Measurements from ENCODE around the gene ATM.
"Not testable (repeated sequence)": the region's sequence is repeated elsewhere in the genome, so short reads cannot be mapped to it uniquely, and the experiment has no call there.

Gene ATM

GRCh38 chr11:108221371-108221770, 1.5 kb upstream of the ATM start:
- peak; percentile 14 for DNase-seq

GRCh38 chr11:108221911-108222573, 825 bp upstream of the ATM start:
- DNase-seq, result no peak

GRCh38 chr11:108223348-108224149, 682 bp downstream of the ATM start:
- DNase-seq, result peak; percentile 60

GRCh38 chr11:108224366-108224765, 1.5 kb downstream of the ATM start:
- no peak for DNase-seq

DNA sequence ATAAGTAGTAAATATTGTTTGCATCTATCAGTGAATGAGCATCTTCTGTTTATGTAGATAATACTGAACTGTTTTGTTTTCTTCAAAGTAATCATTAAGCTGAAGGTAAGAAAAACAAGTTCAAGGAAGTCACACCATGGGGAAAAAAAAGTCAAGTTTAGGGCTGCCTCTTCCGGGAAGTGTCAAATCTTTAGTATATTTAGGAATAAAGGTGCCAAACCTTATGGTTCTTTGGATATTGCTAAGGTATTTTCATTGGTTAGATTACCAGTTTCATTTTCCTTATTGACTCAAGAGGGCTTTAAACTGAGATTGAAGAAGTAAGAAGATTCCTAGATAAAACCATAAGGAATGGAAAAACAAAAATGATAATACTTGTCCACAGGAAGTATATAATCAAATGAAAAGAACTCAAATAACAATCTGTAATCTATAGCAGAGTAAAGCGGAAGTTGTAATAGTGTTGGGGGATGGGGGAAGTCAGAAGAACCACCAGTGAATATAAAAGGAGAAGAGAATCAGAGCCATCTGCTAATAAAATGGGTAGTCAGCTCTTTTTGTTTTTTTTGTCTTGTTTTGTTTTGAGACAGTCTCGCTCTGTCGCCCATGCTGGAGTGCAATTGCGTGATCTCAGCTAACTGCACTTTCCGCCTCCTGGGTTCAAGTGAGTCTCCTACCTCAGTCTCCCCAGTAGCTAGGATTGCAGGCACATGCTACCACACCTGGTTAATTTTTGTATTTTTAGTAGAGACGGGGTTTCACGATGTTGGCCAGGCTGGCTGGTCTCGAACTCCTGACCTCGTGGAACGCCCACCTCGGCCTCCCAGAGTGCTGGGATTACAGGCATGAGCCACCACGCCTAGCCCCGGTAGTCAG, 2.3 kb downstream of the ATM start:
- no peak for DNase-seq

GRCh38 chr11:108226036-108226435, 3.2 kb downstream of the ATM start:
- no peak for DNase-seq

GRCh38 chr11:108228251-108228650, 5.4 kb downstream of the ATM start:
- DNase-seq, result no peak

GRCh38 chr11:108233277-108233945, 10.5 kb downstream of the ATM start:
- DNase-seq, result no peak

DNA sequence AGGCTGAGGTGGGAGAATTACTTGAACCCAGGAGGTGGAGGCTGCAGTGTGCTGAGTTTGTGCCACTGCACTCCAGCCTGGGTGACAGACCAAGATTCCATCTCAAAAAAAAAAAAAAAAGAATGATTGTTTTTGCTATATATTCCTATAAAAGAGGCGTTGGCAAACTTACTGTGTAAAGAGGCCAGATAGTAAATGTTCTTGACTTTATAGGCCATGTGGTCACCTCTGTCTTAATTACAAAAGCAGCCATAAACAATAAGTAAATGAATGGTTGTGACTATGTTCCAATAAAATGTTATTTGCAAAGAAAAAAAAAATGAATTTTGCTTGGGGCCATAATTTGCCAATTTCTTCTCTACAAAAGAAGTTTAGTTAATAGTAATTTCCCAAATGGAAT, 12.3 kb downstream of the ATM start:
- no peak for DNase-seq

GRCh38 chr11:108235633-108236032, 12.8 kb downstream of the ATM start:
- no peak for DNase-seq

- no peak for DNase-seq
Measured at GRCh38 chr11:108237058-108237481, 14.2 kb downstream of the ATM start.

DNA sequence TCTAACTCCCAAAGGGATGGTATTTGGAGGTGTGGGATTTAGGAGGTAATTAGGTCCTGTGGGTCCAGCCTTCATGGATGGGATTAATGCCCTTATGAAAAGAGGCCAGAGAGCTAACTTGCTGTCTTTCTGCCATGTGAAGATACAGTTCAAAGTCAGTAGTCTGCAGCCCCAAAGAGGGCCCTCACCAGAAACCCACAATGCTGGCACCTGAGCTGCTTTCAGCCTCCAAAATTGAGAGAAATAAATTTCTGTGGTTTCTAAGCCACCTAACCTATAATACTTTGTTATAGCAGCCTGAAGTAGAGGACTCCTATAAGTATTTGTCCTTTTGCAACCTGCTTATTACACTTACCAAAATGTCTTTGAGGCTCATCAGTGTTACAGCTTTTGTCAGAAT, 16.2 kb downstream of the ATM start:
- no peak for DNase-seq

GRCh38 chr11:108241330-108242037, 18.6 kb downstream of the ATM start:
- DNase-seq, result no peak

- DNase-seq, result no peak
Measured at GRCh38 chr11:108242422-108242821, 19.6 kb downstream of the ATM start.

DNA sequence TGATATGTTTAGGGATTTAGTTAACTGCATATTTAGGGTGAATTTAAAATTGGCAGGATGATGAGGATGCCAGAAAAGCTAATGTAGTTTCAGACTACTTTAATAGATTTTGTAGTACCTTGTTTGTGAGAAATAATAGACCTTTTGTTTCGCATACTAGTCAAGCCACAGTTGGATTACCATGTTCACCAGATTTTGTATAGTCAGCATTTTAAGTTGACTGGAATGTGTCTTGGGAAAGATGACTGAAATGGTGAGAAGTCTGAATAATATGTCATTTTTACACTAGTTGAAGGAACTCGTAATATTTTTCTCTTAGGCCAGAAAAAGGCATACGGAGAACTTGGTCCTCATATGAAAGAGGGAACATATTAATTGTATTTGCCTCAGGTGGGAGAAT, 23.4 kb downstream of the ATM start:
- no peak for DNase-seq

GRCh38 chr11:108246885-108247284, 24.0 kb downstream of the ATM start:
- no peak for DNase-seq

- DNase-seq, result peak; percentile 13
Measured at GRCh38 chr11:108253176-108253575, 30.3 kb downstream of the ATM start.

- no peak for DNase-seq
Measured at GRCh38 chr11:108269583-108269982, 46.7 kb downstream of the ATM start.

- not testable (repeated sequence) for DNase-seq
Measured at GRCh38 chr11:108276985-108277616, 54.2 kb downstream of the ATM start.

- no peak for DNase-seq
Measured at GRCh38 chr11:108278546-108278945, 55.7 kb downstream of the ATM start.

DNA sequence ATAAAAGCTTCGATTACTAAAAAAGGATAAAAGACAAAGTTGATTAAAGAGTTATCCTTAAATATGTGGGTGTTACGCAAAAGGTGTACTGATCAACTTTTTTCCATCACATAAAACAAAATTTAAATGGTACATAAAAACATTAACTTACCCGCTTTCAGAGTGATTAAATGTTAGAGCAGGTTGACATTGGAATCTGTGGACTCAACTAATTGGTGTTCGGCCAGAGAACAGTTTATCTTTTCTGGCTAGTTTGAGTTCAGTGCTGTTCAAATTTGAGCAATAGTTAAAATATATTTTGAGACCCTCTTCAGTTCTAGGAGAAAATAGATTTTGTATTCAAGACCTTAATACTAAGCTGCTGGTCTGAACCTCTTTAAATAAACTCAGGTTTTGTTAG, 56.1 kb downstream of the ATM start:
- no peak for DNase-seq

DNA sequence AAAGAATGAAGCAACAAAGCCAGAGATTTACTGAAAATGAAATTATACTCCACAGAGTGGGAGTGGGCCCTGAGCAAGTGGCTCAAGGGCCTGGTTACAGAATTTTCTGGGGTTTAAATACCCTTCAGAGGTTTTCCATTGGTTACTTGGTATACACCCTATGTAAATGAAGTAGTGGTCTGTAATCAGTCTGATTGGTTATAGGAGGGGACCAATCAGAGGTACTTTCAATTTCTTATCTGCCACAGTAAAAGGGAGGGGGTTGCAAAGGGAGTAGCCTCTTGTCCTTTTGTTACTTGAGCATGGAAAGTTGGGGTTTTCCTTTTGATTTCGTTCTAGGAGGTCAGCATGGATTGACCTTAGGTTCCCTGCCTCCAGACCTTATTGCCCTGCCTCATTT, 63.5 kb downstream of the ATM start:
- no peak for DNase-seq
